H1 (cell line): ENCODE measurements around the gene GRAMD4. TPM values are rescaled to one million over a fixed set of nuclear protein-coding genes. Genes with fewer than 3 reads are reported as not detected.

ENCODE experiments used
- CTCF ChIA-PET: fragments of 300-600 bp; sonication (Branson Sonifier 250); formaldehyde crosslinking; loops from one replicate; lab custom pipeline; 2021; ENCODE audit not compliant: partially characterized antibody; lab: Charles Lee
- POLR2A ChIA-PET: fragments of 300-600 bp; sonication (Branson Sonifier 250); formaldehyde crosslinking; loops from one replicate; lab custom pipeline; 2021; ENCODE audit warnings: inconsistent platforms; ENCODE audit not compliant: partially characterized antibody; lab: Charles Lee
- DNase-seq, 2 experiments: peaks; one replicate each; pipeline versions ENCODE4 v3.0.0 to v3.0.0-alpha.2; 2010 to 2022; ENCODE audit warnings: low spot score in 2 of 2, low read depth in 1 of 2, mixed read lengths in 1 of 2
- FAIRE-seq: peaks from 2 replicates; lab custom pipeline; 2011; peaks lifted over from hg19 to GRCh38; lab: Jason Lieb, UNC
- H2AFZ ChIP-seq: 2 replicates; pipeline ENCODE4 v1.8.1; 2012; ENCODE audit warnings: low read length, inconsistent platforms
- H2AK5ac ChIP-seq: 2 replicates; pipeline ENCODE4 v1.6.1; 2013; ENCODE audit warnings: low read depth, low read length
- H2BK120ac ChIP-seq: replicated peaks from 2 replicates; pipeline ENCODE3; 2013; ENCODE audit warnings: low read depth, low read length, inconsistent platforms
- H2BK12ac ChIP-seq: 2 replicates; pipeline ENCODE4 v1.6.1; 2013; ENCODE audit warnings: low read depth, low read length
- H2BK15ac ChIP-seq: 2 replicates; pipeline ENCODE4 v1.6.1; 2013; ENCODE audit warnings: low read length
- H2BK20ac ChIP-seq: 2 replicates; pipeline ENCODE4 v1.6.1; 2013; ENCODE audit warnings: low read length
- H2BK5ac ChIP-seq: 2 replicates; pipeline ENCODE4 v1.6.1; 2013; ENCODE audit warnings: low read depth, low read length
- H3K14ac ChIP-seq: 2 replicates; pipeline ENCODE4 v1.6.1; 2013; ENCODE audit warnings: inconsistent platforms; ENCODE audit not compliant: insufficient read length
- H3K18ac ChIP-seq: 2 replicates; pipeline ENCODE4 v1.6.1; 2013; ENCODE audit warnings: low read length; ENCODE audit errors: extremely low read depth
- H3K23ac ChIP-seq: 2 replicates; pipeline ENCODE4 v1.6.1; 2013; ENCODE audit warnings: inconsistent platforms; ENCODE audit not compliant: insufficient read length
- H3K23me2 ChIP-seq: 2 replicates; pipeline ENCODE4 v1.6.1; 2013; ENCODE audit warnings: low read depth, low read length
- H3K27ac ChIP-seq: 2 replicates; pipeline ENCODE4 v1.6.1; 2011; ENCODE audit warnings: low read depth, low read length, inconsistent platforms
- H3K27me3 ChIP-seq, 4 experiments: replicated peaks in 1 of 4; 1 replicate in 1 of 4; 2 replicates in 3 of 4; pipeline versions ENCODE4 v1.6.1 to v1.8.1; 2011 to 2013; ENCODE audit warnings: low read length in 3 of 4, mild to moderate bottlenecking in 3 of 4, inconsistent platforms in 2 of 4, mixed read lengths in 2 of 4, moderate library complexity in 1 of 4; ENCODE audit not compliant: control insufficient read depth in 3 of 4, insufficient read depth in 3 of 4; ENCODE audit errors: extremely low read depth in 1 of 4
- H3K36me3 ChIP-seq, 4 experiments: 2 replicates each; pipeline versions ENCODE4 v1.6.1 to v1.8.1; 2011 to 2013; ENCODE audit warnings: mild to moderate bottlenecking in 4 of 4, low read length in 3 of 4, moderate library complexity in 2 of 4, control low read depth in 1 of 4, inconsistent platforms in 1 of 4; ENCODE audit not compliant: insufficient read depth in 4 of 4, control insufficient read depth in 2 of 4
- H3K4ac ChIP-seq: replicated peaks from 2 replicates; pipeline ENCODE3; 2013; ENCODE audit warnings: low read length, low read depth, mixed read lengths, inconsistent platforms; ENCODE audit not compliant: insufficient read length
- H3K4me1 ChIP-seq, 4 experiments: replicated peaks in 1 of 4; 1 replicate in 1 of 4; 2 replicates in 3 of 4; pipeline versions ENCODE4 v1.6.1 to v1.8.1; 2011 to 2013; ENCODE audit warnings: low read length in 3 of 4, inconsistent platforms in 2 of 4, mixed read lengths in 1 of 4; ENCODE audit not compliant: insufficient read depth in 4 of 4, control insufficient read depth in 3 of 4
- H3K4me2 ChIP-seq, 2 experiments: 2 replicates each; pipeline versions ENCODE4 v1.6.1 to v1.8.1; 2011 to 2013; ENCODE audit warnings: low read depth in 2 of 2, low read length in 2 of 2, control low read depth in 1 of 2, inconsistent platforms in 1 of 2, mild to moderate bottlenecking in 1 of 2; ENCODE audit not compliant: insufficient read depth in 1 of 2
- H3K4me3 ChIP-seq, 4 experiments: fragments of 200-600, 300-600 bp in 1 of 4; sonication (generic), shearing (Covaris generic), sonication (Bioruptor Twin) in 1 of 4; 2 replicates each; pipeline versions ENCODE4 v1.5.1 to v1.8.1; 2011 to 2016; ENCODE audit warnings: low read length in 4 of 4, low read depth in 3 of 4, control low read depth in 2 of 4, inconsistent platforms in 2 of 4, mild to moderate bottlenecking in 2 of 4, mixed read lengths in 1 of 4, moderate library complexity in 1 of 4; ENCODE audit not compliant: insufficient read depth in 2 of 4; ENCODE audit errors: extremely low read depth in 1 of 4
- H3K56ac ChIP-seq: replicated peaks from 2 replicates; pipeline ENCODE3; 2013; ENCODE audit warnings: low read depth, mild to moderate bottlenecking, mixed read lengths, low read length, inconsistent platforms; ENCODE audit not compliant: insufficient read length
- H3K79me1 ChIP-seq: 2 replicates; pipeline ENCODE4 v1.6.1; 2013; ENCODE audit warnings: low read depth, low read length, control low read depth
- H3K79me2 ChIP-seq, 2 experiments: 2 replicates each; pipeline versions ENCODE4 v1.6.1 to v1.8.1; 2012 to 2013; ENCODE audit warnings: low read length in 2 of 2, mild to moderate bottlenecking in 2 of 2, inconsistent platforms in 1 of 2; ENCODE audit not compliant: insufficient read depth in 2 of 2, control insufficient read depth in 1 of 2
- H3K9ac ChIP-seq, 4 experiments: replicated peaks in 1 of 4; 1 replicate in 1 of 4; 2 replicates in 3 of 4; pipeline versions ENCODE4 v1.6.1 to v1.8.1; 2011 to 2013; ENCODE audit warnings: low read depth in 3 of 4, low read length in 3 of 4, control low read depth in 2 of 4, mild to moderate bottlenecking in 2 of 4, moderate library complexity in 2 of 4, inconsistent platforms in 1 of 4; ENCODE audit errors: extremely low read depth in 1 of 4
- H3K9me3 ChIP-seq, 2 experiments: 2 replicates each; pipeline versions ENCODE4 v1.6.1 to v1.8.1; 2012 to 2013; ENCODE audit warnings: mild to moderate bottlenecking in 2 of 2, moderate library complexity in 2 of 2, control low read depth in 1 of 2, inconsistent platforms in 1 of 2, low read depth in 1 of 2, low read length in 1 of 2, mixed read lengths in 1 of 2; ENCODE audit not compliant: insufficient read depth in 2 of 2
- H4K20me1 ChIP-seq, 2 experiments: replicated peaks in 1 of 2; 2 replicates each; pipeline versions ENCODE3 to v1.8.1; 2011 to 2013; ENCODE audit warnings: inconsistent platforms in 2 of 2, low read length in 2 of 2, mild to moderate bottlenecking in 1 of 2; ENCODE audit not compliant: insufficient read depth in 2 of 2, control insufficient read depth in 1 of 2
- H4K5ac ChIP-seq: 2 replicates; pipeline ENCODE4 v1.6.1; 2013; ENCODE audit warnings: low read length, low read depth, mixed read lengths, inconsistent platforms; ENCODE audit not compliant: insufficient read length
- H4K8ac ChIP-seq: 2 replicates; pipeline ENCODE4 v1.8.0; 2013; ENCODE audit warnings: mild to moderate bottlenecking, moderate library complexity, low read length, inconsistent platforms; ENCODE audit not compliant: insufficient read depth; ENCODE audit errors: extremely low read depth
- H4K91ac ChIP-seq: replicated peaks from 2 replicates; pipeline ENCODE3; 2013; ENCODE audit warnings: low read length, mixed read lengths, inconsistent platforms; ENCODE audit not compliant: insufficient read length
- CTBP2 ChIP-seq: IDR thresholded peaks from 2 replicates; pipeline ENCODE4 v1.7.0; 2011; ENCODE audit warnings: borderline replicate concordance, mild to moderate bottlenecking, moderate library complexity, mixed read lengths, low read length; ENCODE audit not compliant: insufficient read depth, insufficient read length
- EGR1 ChIP-seq: IDR thresholded peaks from 2 replicates; pipeline ENCODE4 v1.6.1; 2011; ENCODE audit warnings: low read depth, low read length, borderline replicate concordance
- WGBS, 2 experiments: shearing (Covaris generic) in 1 of 2; methylation state at CpG; one replicate each; pipeline versions ENCODE4 v1.1.6 to v1.1.7; 2013 to 2015; ENCODE audit warnings: low lambda C conversion rate in 2 of 2, mixed read lengths in 2 of 2, inconsistent platforms in 1 of 2, low coverage in 1 of 2, missing lambda C conversion rate in 1 of 2; ENCODE audit not compliant: insufficient replicate concordance in 2 of 2, insufficient coverage in 1 of 2, insufficient read length in 1 of 2; ENCODE audit errors: extremely low coverage in 1 of 2, missing lambda C conversion rate in 1 of 2; 5-methylcytosine and 5-hydroxymethylcytosine counted together
- polyA plus RNA-seq, 7 experiments: library from polyadenylated mRNA; depleted of rRNA in 3 of 7; stranded (reverse) in 5 of 7; unstranded in 2 of 7; fragments of >200 nt in 5 of 7; fragments of 200-250 nt in 2 of 7; gene quantifications; 1 replicate in 5 of 7; 2 replicates in 1 of 7; 4 replicates in 1 of 7; pipeline versions ENCODE4 v1.2.1 to v1.2.3, GENCODE V29; 2011 to 2013; ENCODE audit warnings: missing spikeins in 2 of 7, mixed read lengths in 2 of 7
- total RNA-seq: library from RNA; stranded (reverse); fragmentation: NEBNext Ultra II Directional; extraction: Animal tissue kit (Norgen Biotek cat#: 25700); gene quantifications from 2 replicates; pipeline ENCODE4 v1.2.1, GENCODE V29; 2021

Gene GRAMD4
- total and polyA plus RNA-seq, 2 of the 8 experiments (the other 6 are each of a cell fraction or from before 2014, with no cell fraction given), result 7.9 to 25.6 TPM

DNA sequence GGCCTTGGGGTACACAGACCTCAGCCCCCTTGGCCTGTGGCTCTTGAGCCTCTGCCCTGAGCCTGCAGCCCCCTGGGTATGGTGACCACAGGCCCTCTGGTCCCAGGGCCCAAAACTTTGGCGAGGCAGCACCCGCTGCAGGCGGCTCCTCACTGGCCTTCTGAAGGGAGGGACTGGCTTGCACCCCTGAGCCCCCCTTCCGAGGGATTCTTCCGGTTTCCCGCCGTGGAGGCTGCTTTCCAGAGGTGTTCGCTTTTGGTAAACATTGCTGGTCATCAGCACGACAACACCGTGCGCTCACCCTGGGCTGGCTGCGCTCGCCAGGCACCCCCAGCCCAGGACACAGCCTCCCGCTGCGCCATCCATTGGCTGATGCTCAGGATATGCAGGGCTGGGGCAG lies 42.0 kb downstream of the GRAMD4 start:
- no peak overlapping the region for H3K4me2 ChIP-seq
- no peak overlapping the region for H2BK20ac ChIP-seq
- no peak overlapping the region for H4K5ac ChIP-seq
- no peak overlapping the region for H3K9ac ChIP-seq
- no peak overlapping the region for H3K4me3 ChIP-seq
- no peak overlapping the region for H2BK120ac ChIP-seq
- no peak overlapping the region for H3K18ac ChIP-seq
- peaks cover 0 to 2% (median 0%) of the 10 kb centered on the region in 4 experiments; a peak in 1 of 7 replicates for H3K4me1 ChIP-seq
- H3K79me2 ChIP-seq, result no peaks in the 10 kb centered on the region
- H2BK15ac ChIP-seq, result no peak overlapping the region
- TF ChIP-seq EGR1 (no peak), CTBP2 (no peak)
- no peak overlapping the region for H3K23ac ChIP-seq
- H2AFZ ChIP-seq, result no peak overlapping the region
- H3K27ac ChIP-seq, result no peak overlapping the region
- no peaks in the 10 kb centered on the region for H3K79me1 ChIP-seq
- no peak overlapping the region for H2BK12ac ChIP-seq
- no peak for FAIRE-seq
- H4K8ac ChIP-seq, result peak overlapping the region; percentile 76; the same call in 1 of the 2 replicates
- no peaks in the 10 kb centered on the region for H3K27me3 ChIP-seq
- ChIA-PET POLR2A (no interaction called here), CTCF (interaction anchor here (1.9 kb wide), 1 partner anchor 99 kb away, joined by 6 read pairs; no protein-coding TSS in a partner anchor)
- H3K9me3 ChIP-seq, result no peaks in the 10 kb centered on the region
- no peak overlapping the region for H2AK5ac ChIP-seq
- no peak for DNase-seq
- no peak overlapping the region for H3K56ac ChIP-seq
- no peaks in the 10 kb centered on the region for H3K23me2 ChIP-seq
- H2BK5ac ChIP-seq, result no peak overlapping the region
- H3K36me3 ChIP-seq, result no peaks in the 10 kb centered on the region
- H4K20me1 ChIP-seq, result peaks cover 0 to 6% of the 10 kb centered on the region in 2 experiments
- no peak overlapping the region for H3K4ac ChIP-seq
- WGBS, 2 experiments, result 96% methylated on average over 12 of the region's 15 CpGs; no CpG with 5 or more reads in 1 of the 2 experiments
- H4K91ac ChIP-seq, result no peak overlapping the region
- H3K14ac ChIP-seq, result no peak overlapping the region
